ENCODE measurements around the gene COL20A1. TPM values are rescaled to one million over a fixed set of nuclear protein-coding genes. Genes with fewer than 3 reads are reported as not detected.
"Not testable (repeated sequence)": the region's sequence is repeated elsewhere in the genome, so short reads cannot be mapped to it uniquely, and the experiment has no call there.

COL20A1 gene
- total RNA-seq, 2 donors from 2014 or later: not detected

DNA sequence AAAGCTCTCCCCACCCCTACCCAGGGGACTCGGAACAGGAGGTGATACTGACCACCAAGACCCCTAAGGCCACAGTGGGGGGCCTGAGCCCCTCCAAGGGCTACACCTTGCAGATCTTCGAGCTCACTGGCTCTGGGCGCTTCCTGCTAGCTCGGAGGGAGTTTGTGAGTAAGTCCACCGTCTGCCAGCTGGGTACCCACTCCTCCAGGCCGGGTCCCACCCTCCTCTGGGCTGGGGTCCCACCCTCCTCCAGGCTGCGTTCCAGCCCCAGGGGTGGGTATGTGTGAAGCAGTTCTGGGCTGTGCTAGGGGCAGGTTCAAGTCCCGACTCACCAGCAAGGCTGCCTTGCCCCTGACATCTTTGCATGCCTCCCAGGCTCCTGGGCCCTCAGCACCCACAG is 12.4 kb downstream of the COL20A1 start:
- intact Hi-C loops (cut with DNase I): no loop called here
- H3K36me3 ChIP-seq (replicated peaks in 1 of 2; ENCODE audit: insufficient read depth in 1 of 2, low read depth in 2 of 2): no peaks in the 10 kb centered on the region
- ATAC-seq (no peak), DNase-seq (no peak)
- TF ChIP-seq, protein P1, sequence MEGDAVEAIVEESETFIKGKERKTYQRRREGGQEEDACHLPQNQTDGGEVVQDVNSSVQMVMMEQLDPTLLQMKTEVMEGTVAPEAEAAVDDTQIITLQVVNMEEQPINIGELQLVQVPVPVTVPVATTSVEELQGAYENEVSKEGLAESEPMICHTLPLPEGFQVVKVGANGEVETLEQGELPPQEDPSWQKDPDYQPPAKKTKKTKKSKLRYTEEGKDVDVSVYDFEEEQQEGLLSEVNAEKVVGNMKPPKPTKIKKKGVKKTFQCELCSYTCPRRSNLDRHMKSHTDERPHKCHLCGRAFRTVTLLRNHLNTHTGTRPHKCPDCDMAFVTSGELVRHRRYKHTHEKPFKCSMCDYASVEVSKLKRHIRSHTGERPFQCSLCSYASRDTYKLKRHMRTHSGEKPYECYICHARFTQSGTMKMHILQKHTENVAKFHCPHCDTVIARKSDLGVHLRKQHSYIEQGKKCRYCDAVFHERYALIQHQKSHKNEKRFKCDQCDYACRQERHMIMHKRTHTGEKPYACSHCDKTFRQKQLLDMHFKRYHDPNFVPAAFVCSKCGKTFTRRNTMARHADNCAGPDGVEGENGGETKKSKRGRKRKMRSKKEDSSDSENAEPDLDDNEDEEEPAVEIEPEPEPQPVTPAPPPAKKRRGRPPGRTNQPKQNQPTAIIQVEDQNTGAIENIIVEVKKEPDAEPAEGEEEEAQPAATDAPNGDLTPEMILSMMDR (IDR thresholded peaks at IDR 0.05): no peak
- TF ChIP-seq POLR2A (IDR thresholded peaks at IDR 0.05): no peak
- no peaks in the 10 kb centered on the region for H3K9me3 ChIP-seq
- H3K4me3 ChIP-seq: no peak overlapping the region
- 0 to 32% methylated on average over 1 to 8 of the region's 8 CpGs for WGBS, 2 donors
- H3K27ac ChIP-seq: no peak overlapping the region
- H3K27me3 ChIP-seq: peaks cover 0 to 38% of the 10 kb centered on the region in 2 donors
- no peaks in the 10 kb centered on the region for H3K4me1 ChIP-seq

DNA sequence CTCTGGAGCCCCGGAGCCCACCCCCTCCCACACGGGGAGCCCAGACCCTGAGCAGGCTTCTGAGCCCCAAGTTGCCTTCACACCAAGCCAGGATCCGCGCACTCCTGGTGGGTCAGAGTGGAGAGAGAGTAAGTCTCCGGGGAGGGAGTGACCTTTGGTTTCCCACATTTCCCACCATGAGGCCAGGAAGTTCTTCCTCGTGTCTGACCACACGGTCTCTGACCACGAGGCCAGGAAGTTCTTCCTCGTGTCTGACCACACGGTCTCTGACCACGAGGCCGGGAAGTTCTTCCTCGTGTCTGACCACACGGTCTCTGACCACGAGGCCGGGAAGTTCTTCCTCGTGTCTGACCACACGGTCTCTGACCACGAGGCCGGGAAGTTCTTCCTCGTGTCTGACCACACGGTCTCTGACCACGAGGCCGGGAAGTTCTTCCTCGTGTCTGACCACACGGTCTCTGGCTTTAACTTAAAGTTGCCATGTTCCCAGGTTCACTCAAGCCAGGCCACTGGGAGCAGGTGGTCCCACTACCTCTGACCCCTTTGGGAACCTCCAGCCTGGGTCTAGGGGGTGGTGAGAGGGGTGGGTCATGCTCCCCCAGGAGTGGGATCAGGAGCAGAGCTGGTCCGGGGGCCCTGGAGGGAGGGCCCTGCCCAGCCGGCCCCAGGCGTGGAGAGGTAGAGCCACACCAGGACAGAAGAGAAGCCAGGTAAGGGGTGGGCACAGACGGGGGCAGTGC is 13.1 kb downstream of the COL20A1 start:
- ATAC-seq; intact Hi-C loops (cut with DNase I); DNase-seq; H3K36me3 ChIP-seq (replicated peaks in 1 of 2; ENCODE audit: insufficient read depth in 1 of 2, low read depth in 2 of 2); H3K9me3 ChIP-seq; H3K4me1 ChIP-seq; H3K4me3 ChIP-seq; H3K27ac ChIP-seq: not testable (repeated sequence)
- peaks cover 0 to 32% of the 10 kb centered on the region in 2 donors for H3K27me3 ChIP-seq
- 49 to 63% methylated on average over 8 to 19 of the region's 30 CpGs for WGBS, 2 donors

DNA sequence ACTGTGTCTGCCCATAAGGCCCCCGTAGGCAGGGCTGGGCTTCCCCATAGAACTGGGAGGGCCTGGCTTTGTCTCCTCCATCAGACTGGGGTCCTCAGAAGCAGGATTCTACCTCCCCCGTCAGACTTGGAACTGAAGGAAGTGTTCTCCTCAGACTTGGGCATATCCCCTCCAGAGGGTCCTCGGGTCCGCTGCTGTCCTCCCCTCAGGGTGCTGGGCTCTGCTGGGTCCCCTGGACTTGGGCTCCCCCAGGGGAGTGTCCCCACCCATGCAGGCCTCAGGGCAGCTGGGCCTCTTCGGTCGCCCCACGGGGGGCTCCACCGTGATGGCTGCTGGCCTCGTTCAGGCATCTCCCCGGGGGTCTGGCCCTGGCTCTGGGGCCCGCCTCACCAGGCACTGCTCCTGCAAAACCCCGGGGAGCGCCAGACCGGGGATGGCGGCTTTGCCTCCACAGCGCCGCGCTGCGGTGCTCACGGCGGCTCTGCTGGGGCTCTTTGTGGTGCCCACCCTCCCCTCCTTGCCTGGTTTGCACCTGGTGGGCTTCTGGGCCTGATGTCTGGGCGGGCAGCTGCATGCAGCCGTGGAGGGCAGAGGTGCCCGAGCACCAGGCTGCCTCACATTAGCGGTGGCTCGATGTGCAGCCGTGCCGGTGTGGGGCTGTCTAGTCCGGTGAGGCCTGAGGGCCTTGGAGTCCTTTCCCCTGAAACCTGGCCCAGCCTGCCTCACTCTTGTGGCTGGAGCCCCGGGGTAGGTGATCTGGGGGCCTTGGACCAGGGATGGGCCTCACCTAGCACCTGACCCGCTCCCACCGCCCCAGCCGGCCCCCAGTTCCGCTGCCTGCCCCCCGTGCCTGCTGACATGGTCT is 13.9 kb downstream of the COL20A1 start:
- H3K27ac ChIP-seq: no peak overlapping the region
- no peaks in the 10 kb centered on the region for H3K36me3 ChIP-seq (replicated peaks in 1 of 2; ENCODE audit: insufficient read depth in 1 of 2, low read depth in 2 of 2)
- H3K27me3 ChIP-seq: peaks cover 0 to 32% of the 10 kb centered on the region in 2 donors
- no peaks in the 10 kb centered on the region for H3K9me3 ChIP-seq
- 56 to 67% methylated on average over 10 to 33 of the region's 35 CpGs for WGBS, 2 donors
- no peak overlapping the region for H3K4me3 ChIP-seq
- no peaks in the 10 kb centered on the region for H3K4me1 ChIP-seq
- TF ChIP-seq, protein P1 (IDR thresholded peaks at IDR 0.05): no peak
- TF ChIP-seq POLR2A (IDR thresholded peaks at IDR 0.05): no peak
- DNase-seq (no peak), ATAC-seq (no peak)
- intact Hi-C loops (cut with DNase I): no loop called here

DNA sequence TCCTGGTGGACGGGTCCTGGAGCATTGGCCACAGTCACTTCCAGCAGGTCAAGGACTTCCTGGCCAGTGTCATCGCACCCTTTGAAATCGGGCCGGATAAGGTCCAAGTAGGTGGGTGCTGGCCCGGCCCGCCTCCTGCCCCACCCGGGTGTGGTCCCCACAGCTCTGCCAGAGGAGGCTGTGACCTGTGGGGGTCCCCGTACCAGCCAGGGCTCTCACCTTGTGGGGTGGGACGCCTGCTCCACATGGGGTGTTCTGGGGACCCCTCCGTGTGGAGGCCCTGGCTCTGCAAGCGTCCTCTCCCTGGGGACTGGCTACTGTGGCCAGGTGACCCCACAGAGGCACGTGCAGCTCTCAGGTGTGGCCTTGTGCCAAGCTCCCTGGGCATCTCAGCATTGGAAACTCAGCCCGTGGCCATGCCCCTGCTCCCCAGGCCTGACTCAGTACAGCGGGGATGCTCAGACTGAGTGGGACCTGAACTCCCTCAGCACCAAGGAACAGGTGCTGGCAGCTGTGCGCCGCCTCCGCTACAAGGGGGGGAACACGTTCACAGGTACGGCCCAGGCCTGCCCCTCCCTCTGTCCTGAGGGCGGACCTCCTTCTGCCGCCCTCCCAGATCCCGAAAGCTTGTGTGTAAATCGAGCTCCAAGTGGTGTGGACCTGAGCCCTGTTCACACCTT is 14.7 kb downstream of the COL20A1 start:
- WGBS, 2 donors: 61 to 77% methylated on average over 6 to 18 of the region's 23 CpGs
- no peak overlapping the region for H3K4me3 ChIP-seq
- ATAC-seq: no peak
- H3K27me3 ChIP-seq: peaks cover 0 to 32% of the 10 kb centered on the region in 2 donors
- H3K4me1 ChIP-seq: no peaks in the 10 kb centered on the region
- H3K27ac ChIP-seq: no peak overlapping the region
- H3K36me3 ChIP-seq (replicated peaks in 1 of 2; ENCODE audit: insufficient read depth in 1 of 2, low read depth in 2 of 2): no peaks in the 10 kb centered on the region
- TF ChIP-seq, protein P1 (IDR thresholded peaks at IDR 0.05): no peak
- TF ChIP-seq POLR2A (IDR thresholded peaks at IDR 0.05): no peak
- intact Hi-C loops (cut with DNase I): no loop called here
- DNase-seq: no peak
- H3K9me3 ChIP-seq: no peaks in the 10 kb centered on the region
